ENCODE results near the gene ALKBH4.

The ALKBH4 gene

GRCh38 chr7:102456327-102456726 is 8.3 kb downstream of the ALKBH4 start:
- TF ChIP-seq YY1 (IDR thresholded peaks at IDR 0.05; ENCODE audit: low read depth) (no peak), EP300 (IDR thresholded peaks at IDR 0.05; ENCODE audit: borderline replicate concordance) (no peak), FOXM1 (IDR thresholded peaks at IDR 0.05; ENCODE audit: borderline replicate concordance, low read depth) (no peak), NFIC (IDR thresholded peaks at IDR 0.05) (no peak)
- TF ChIP-seq, protein P1, sequence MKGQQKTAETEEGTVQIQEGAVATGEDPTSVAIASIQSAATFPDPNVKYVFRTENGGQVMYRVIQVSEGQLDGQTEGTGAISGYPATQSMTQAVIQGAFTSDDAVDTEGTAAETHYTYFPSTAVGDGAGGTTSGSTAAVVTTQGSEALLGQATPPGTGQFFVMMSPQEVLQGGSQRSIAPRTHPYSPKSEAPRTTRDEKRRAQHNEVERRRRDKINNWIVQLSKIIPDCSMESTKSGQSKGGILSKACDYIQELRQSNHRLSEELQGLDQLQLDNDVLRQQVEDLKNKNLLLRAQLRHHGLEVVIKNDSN (IDR thresholded peaks at IDR 0.05): no peak

DNA sequence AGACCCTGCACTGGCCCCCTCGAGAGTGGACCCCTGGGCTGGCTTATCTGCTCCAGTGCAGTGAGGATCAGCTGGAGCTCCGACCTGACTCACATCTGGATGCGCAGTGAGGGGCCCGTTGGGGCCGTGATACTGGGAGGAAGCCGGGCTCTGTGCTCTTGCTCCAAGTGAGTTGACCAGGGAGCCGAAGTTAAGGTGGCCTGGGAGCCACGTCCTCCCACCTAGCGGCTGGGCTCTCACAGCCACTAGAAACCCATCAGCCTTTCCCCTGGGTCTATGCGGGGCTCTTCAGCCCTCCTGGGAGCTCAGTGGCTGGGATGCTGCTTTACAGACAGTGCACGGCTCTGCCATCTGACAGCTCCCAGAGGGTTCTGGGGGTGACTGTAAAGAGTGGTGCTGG is 9.1 kb downstream of the ALKBH4 start:
- TF ChIP-seq, protein P1 (IDR thresholded peaks at IDR 0.05): no peak
- TF ChIP-seq, protein P2, sequence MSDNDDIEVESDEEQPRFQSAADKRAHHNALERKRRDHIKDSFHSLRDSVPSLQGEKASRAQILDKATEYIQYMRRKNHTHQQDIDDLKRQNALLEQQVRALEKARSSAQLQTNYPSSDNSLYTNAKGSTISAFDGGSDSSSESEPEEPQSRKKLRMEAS (IDR thresholded peaks at IDR 0.05): no peak
- TF ChIP-seq RAD21 (IDR thresholded peaks at IDR 0.05; ENCODE audit: low read depth): no peak
- TF ChIP-seq TCF12 (IDR thresholded peaks at IDR 0.05; ENCODE audit: low read depth): no peak
- no peak for TF ChIP-seq CREB1 (IDR thresholded peaks at IDR 0.05; ENCODE audit: low read depth)
- TF ChIP-seq FOXM1 (IDR thresholded peaks at IDR 0.05; ENCODE audit: borderline replicate concordance, low read depth): no peak
- TF ChIP-seq REST (IDR thresholded peaks at IDR 0.05; ENCODE audit: low read depth): no peak
- no peak for TF ChIP-seq ZBTB7A (IDR thresholded peaks at IDR 0.05; ENCODE audit: low read depth)
- no peak for TF ChIP-seq EP300 (IDR thresholded peaks at IDR 0.05; ENCODE audit: borderline replicate concordance)
- TF ChIP-seq TAF1 (IDR thresholded peaks at IDR 0.05; ENCODE audit: low read depth): no peak
- TF ChIP-seq TEAD4 (IDR thresholded peaks at IDR 0.05): no peak

DNA sequence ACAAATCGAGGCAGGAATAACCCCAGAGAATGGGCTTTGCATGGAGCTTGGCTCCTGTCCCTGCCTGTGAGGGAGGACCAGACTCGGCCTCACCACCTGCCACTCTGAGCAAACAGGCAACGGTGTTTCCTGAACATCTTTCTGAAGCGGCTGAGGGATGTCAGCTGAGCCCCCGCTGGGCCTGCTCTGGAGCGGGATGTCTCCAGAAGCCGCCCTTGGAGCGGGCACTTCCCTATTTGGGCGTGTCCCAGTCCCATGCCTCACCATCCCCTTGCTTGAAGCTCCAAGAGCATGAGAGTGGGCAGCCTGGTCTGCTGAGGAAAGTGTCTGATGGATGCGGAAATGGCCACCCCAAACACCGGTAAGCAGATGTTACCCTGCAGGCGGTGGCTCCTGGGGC is 10.2 kb downstream of the ALKBH4 start:
- TF ChIP-seq RAD21 (IDR thresholded peaks at IDR 0.05; ENCODE audit: low read depth) (no peak), CREB1 (IDR thresholded peaks at IDR 0.05; ENCODE audit: low read depth) (no peak), EGR1 (IDR thresholded peaks at IDR 0.05) (no peak), EP300 (IDR thresholded peaks at IDR 0.05; ENCODE audit: borderline replicate concordance) (no peak), REST (IDR thresholded peaks at IDR 0.05; ENCODE audit: low read depth) (no peak), TCF12 (IDR thresholded peaks at IDR 0.05; ENCODE audit: low read depth) (no peak), TAF1 (IDR thresholded peaks at IDR 0.05; ENCODE audit: low read depth) (no peak), CEBPB (IDR thresholded peaks at IDR 0.05) (no peak), NFIC (IDR thresholded peaks at IDR 0.05) (no peak), FOXM1 (IDR thresholded peaks at IDR 0.05; ENCODE audit: borderline replicate concordance, low read depth) (no peak), TEAD4 (IDR thresholded peaks at IDR 0.05) (no peak), YY1 (IDR thresholded peaks at IDR 0.05; ENCODE audit: low read depth) (no peak), ZBTB7A (IDR thresholded peaks at IDR 0.05; ENCODE audit: low read depth) (no peak)
- TF ChIP-seq, protein P2 (IDR thresholded peaks at IDR 0.05): no peak
- TF ChIP-seq, protein P1 (IDR thresholded peaks at IDR 0.05): no peak

DNA sequence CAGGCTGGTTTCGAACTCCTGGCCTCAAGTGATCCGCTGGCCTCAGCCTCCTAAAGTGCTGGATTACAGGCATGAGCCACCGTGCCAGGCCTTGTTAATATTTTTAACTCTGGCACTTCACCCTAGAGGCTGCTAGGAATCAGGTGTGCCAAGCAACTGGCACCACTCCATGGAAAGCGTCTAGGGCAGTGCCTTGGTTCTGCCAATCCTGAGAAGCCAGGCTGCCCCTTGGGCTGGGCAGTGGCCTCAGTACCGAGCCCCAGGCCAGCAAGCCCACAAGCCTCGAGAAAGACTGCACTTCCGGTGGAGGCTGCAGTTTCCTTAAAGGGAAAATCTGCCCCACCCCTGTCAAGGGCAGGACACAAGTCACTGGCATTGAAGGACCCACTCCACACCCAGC is 11.3 kb downstream of the ALKBH4 start:
- TF ChIP-seq NFIC (IDR thresholded peaks at IDR 0.05) (no peak), REST (IDR thresholded peaks at IDR 0.05; ENCODE audit: low read depth) (no peak), TEAD4 (IDR thresholded peaks at IDR 0.05) (no peak), CEBPB (IDR thresholded peaks at IDR 0.05) (no peak), YY1 (IDR thresholded peaks at IDR 0.05; ENCODE audit: low read depth) (no peak), EGR1 (IDR thresholded peaks at IDR 0.05) (no peak), ZBTB7A (IDR thresholded peaks at IDR 0.05; ENCODE audit: low read depth) (no peak), FOXM1 (IDR thresholded peaks at IDR 0.05; ENCODE audit: borderline replicate concordance, low read depth) (no peak), TCF12 (IDR thresholded peaks at IDR 0.05; ENCODE audit: low read depth) (no peak), CREB1 (IDR thresholded peaks at IDR 0.05; ENCODE audit: low read depth) (no peak), RAD21 (IDR thresholded peaks at IDR 0.05; ENCODE audit: low read depth) (no peak)
- TF ChIP-seq, protein P1 (IDR thresholded peaks at IDR 0.05): no peak
- TF ChIP-seq, protein P2 (IDR thresholded peaks at IDR 0.05): no peak

All from Ishikawa (cell line).